ENCODE measurements around the gene OLIG2. TPM values are rescaled to one million over a fixed set of nuclear protein-coding genes. Genes with fewer than 3 reads are reported as not detected.
A peak's percentile ranks its signal among the peaks of the same experiment; 100 is the strongest.

OLIG2 gene
- not detected for total RNA-seq (2021; ENCODE audit: unreplicated experiment)
- not detected in 2 replicates for polyA plus RNA-seq (2012)
- not detected for Bru-seq, nascent RNA
- BruChase-seq, experiment 1, labeled RNA remaining after a 6-hour chase = percentile 14 among the genes with signal in this experiment
- BruChase-seq, experiment 2, labeled RNA remaining after a 2-hour chase = not detected
- long read RNA-seq = 0 reads

DNA sequence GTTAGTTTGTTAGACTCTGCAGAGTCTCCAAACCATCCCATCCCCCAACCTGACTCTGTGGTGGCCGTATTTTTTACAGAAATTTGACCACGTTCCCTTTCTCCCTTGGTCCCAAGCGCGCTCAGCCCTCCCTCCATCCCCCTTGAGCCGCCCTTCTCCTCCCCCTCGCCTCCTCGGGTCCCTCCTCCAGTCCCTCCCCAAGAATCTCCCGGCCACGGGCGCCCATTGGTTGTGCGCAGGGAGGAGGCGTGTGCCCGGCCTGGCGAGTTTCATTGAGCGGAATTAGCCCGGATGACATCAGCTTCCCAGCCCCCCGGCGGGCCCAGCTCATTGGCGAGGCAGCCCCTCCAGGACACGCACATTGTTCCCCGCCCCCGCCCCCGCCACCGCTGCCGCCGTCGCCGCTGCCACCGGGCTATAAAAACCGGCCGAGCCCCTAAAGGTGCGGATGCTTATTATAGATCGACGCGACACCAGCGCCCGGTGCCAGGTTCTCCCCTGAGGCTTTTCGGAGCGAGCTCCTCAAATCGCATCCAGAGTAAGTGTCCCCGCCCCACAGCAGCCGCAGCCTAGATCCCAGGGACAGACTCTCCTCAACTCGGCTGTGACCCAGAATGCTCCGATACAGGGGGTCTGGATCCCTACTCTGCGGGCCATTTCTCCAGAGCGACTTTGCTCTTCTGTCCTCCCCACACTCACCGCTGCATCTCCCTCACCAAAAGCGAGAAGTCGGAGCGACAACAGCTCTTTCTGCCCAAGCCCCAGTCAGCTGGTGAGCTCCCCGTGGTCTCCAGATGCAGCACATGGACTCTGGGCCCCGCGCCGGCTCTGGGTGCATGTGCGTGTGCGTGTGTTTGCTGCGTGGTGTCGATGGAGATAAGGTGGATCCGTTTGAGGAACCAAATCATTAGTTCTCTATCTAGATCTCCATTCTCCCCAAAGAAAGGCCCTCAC is at the start of gene OLIG2:
Gene OLIG2 (plus strand): TSS at position 447 of the 954 bp plus-strand sequence. CDS start 928 bp downstream, outside the sequence.
- H4K20me1 ChIP-seq (ENCODE audit: insufficient read depth) = no peaks in the 10 kb centered on the region
- ChIA-PET RAD21 (ENCODE audit: low non-redundant PET in 1 of 2, low total read pairs in 2 of 2, uncharacterized antibody in 2 of 2, unreplicated experiment in 2 of 2) (no interaction called here), CTCF (interaction anchor here (0.6 kb wide), 1 partner anchor 99 kb away, joined by 3 read pairs; no protein-coding TSS in a partner anchor), POLR2A (no interaction called here)
- BruUV-seq (replicated peaks) = no TSS peak
- H3K79me2 ChIP-seq (ENCODE audit: insufficient read depth, low read length) = no peaks in the 10 kb centered on the region
- ATAC-seq (no peak), DNase-seq (ENCODE audit: low read depth, low spot score) (no peak)
- H3K9me3 ChIP-seq (ENCODE audit: control insufficient read depth in 1 of 2, insufficient read depth in 1 of 2, low read depth in 1 of 2, low read length in 2 of 2) = no peaks in the 10 kb centered on the region
- H3K4me2 ChIP-seq (ENCODE audit: low read length) = no peak within 1 kb of the TSS
- peaks cover 12% of the 10 kb centered on the region; the same call in 1 of the 2 replicates for H3K27me3 ChIP-seq (ENCODE audit: insufficient read depth, low read length)
- H3K4me3 ChIP-seq (replicated peaks in 1 of 2; ENCODE audit: low read depth in 1 of 2, low read length in 2 of 2) = no peak within 1 kb of the TSS
- no peaks in the 10 kb centered on the region for H3K36me3 ChIP-seq (ENCODE audit: control insufficient read depth in 1 of 2, insufficient read depth in 2 of 2, low read length in 2 of 2)
- intact Hi-C loops (cut with micrococcal nuclease) = no loop called here
- TF ChIP-seq ZFX (IDR thresholded peaks at IDR 0.05) (no peak), JUND (IDR thresholded peaks at IDR 0.05) (no peak), EGR1 (IDR thresholded peaks at IDR 0.05; ENCODE audit: low read depth) (no peak), ZBTB33 (IDR thresholded peaks at IDR 0.05; ENCODE audit: extremely low read depth, insufficient replicate concordance, low read length) (no peak)
- H3K9ac ChIP-seq (ENCODE audit: low read length) = no peak within 1 kb of the TSS
- no peaks in the 10 kb centered on the region for H3K9me2 ChIP-seq (ENCODE audit: insufficient read depth)
- no peak within 1 kb of the TSS for H3K27ac ChIP-seq (ENCODE audit: low read depth, low read length)
- H2AFZ ChIP-seq (ENCODE audit: low read depth, low read length, poor library complexity, severe bottlenecking) = no peak within 1 kb of the TSS
- H3K4me1 ChIP-seq (ENCODE audit: control insufficient read depth in 1 of 2, insufficient read depth in 2 of 2, low read length in 2 of 2) = no peaks in the 10 kb centered on the region

DNA sequence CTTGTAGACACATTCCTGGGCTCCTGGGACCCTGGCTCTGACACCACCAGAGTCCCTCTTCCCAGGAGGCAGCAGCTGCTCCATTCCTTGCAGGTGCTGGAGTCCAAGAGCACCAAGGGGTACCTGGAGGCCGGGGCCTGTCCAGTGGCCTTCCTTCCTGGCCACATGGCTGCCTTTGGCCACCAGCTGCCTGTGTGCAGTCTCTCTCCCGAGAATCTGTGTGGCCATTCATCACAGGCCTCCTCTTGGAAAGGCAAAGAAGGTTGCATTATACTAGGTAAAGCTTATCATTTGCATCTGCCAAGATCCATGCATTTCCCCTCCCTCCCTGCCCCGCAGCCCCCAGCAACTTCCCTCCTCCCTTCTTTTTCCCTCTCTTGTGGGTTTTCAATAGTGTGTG is 48.9 kb upstream of the OLIG2 start:
- Histone ChIP-seq H3K9me3 (ENCODE audit: control insufficient read depth in 1 of 2, insufficient read depth in 1 of 2, low read depth in 1 of 2, low read length in 2 of 2) (no peaks in the 10 kb centered on the region), H3K4me1 (ENCODE audit: control insufficient read depth in 1 of 2, insufficient read depth in 2 of 2, low read length in 2 of 2) (no peaks in the 10 kb centered on the region), H2AFZ (ENCODE audit: low read depth, low read length, poor library complexity, severe bottlenecking) (no peak overlapping the region), H3K27me3 (ENCODE audit: insufficient read depth, low read length) (peaks cover 50% of the 10 kb centered on the region), H3K4me2 (ENCODE audit: low read length) (no peak overlapping the region), H3K9me2 (ENCODE audit: insufficient read depth) (no peaks in the 10 kb centered on the region), H3K36me3 (ENCODE audit: control insufficient read depth in 1 of 2, insufficient read depth in 2 of 2, low read length in 2 of 2) (no peaks in the 10 kb centered on the region), H3K9ac (ENCODE audit: low read length) (no peak overlapping the region), H3K79me2 (ENCODE audit: insufficient read depth, low read length) (no peaks in the 10 kb centered on the region), H3K4me3 (replicated peaks in 1 of 2; ENCODE audit: low read depth in 1 of 2, low read length in 2 of 2) (no peak overlapping the region), H4K20me1 (ENCODE audit: insufficient read depth) (no peaks in the 10 kb centered on the region), H3K27ac (ENCODE audit: low read depth, low read length) (no peak overlapping the region)
- ChIA-PET CTCF (no interaction called here), RAD21 (ENCODE audit: low non-redundant PET in 1 of 2, low total read pairs in 2 of 2, uncharacterized antibody in 2 of 2, unreplicated experiment in 2 of 2) (no interaction called here), POLR2A (no interaction called here)
- TF ChIP-seq MAX (IDR thresholded peaks at IDR 0.05) (no peak), POLR2A (IDR thresholded peaks at IDR 0.05; ENCODE audit: borderline replicate concordance, extremely low read depth, insufficient read depth, insufficient read length) (no peak), ZFX (IDR thresholded peaks at IDR 0.05) (no peak), CBX3 (IDR thresholded peaks at IDR 0.05; ENCODE audit: low read depth) (no peak), RAD21 (IDR thresholded peaks at IDR 0.05; ENCODE audit: low read depth) (no peak), SIN3A (IDR thresholded peaks at IDR 0.05; ENCODE audit: low read depth) (no peak), ELF1 (IDR thresholded peaks at IDR 0.05; ENCODE audit: borderline replicate concordance, low read depth) (no peak)
- intact Hi-C loops (cut with micrococcal nuclease) = no loop called here
- DNase-seq (ENCODE audit: low read depth, low spot score) = no peak
- ATAC-seq = no peak
- no TSS peak for BruUV-seq (replicated peaks)
